Thoracic aorta (tissue), 2 donors: ENCODE data around the gene RTL10. TPM values are rescaled to one million over a fixed set of nuclear protein-coding genes. Genes with fewer than 3 reads are reported as not detected.

Source experiments
- ATAC-seq: fragments of 150-250 bp; one replicate; pipeline ENCODE4 v1.8.0; 2017; ENCODE audit warnings: low read depth; ENCODE audit not compliant: insufficient number of reproducible peaks, low FRiP score
- DNase-seq: peaks from one replicate; pipeline ENCODE4 v3.0.0-alpha.2; 2020; ENCODE audit warnings: low spot score
- H3K27ac ChIP-seq, 2 donors: fragments of 200-600 bp; sonication (generic); 1 replicate in 1 of 2; 2 replicates in 1 of 2; pipeline ENCODE4 v1.5.1; 2016; ENCODE audit warnings: mild to moderate bottlenecking in 2 of 2, moderate library complexity in 2 of 2
- H3K27me3 ChIP-seq: fragments of 200-600 bp; sonication (generic); replicated peaks from 2 replicates; pipeline ENCODE4 v1.6.0; 2016; ENCODE audit warnings: mild to moderate bottlenecking; ENCODE audit not compliant: insufficient read depth
- H3K36me3 ChIP-seq: fragments of 200-600 bp; sonication (generic); one replicate; pipeline ENCODE4 v1.5.1; 2016
- H3K4me1 ChIP-seq, 2 donors: fragments of 200-600 bp; sonication (generic); 1 replicate in 1 of 2; 2 replicates in 1 of 2; pipeline versions ENCODE4 v1.5.1 to v1.6.0; 2016; ENCODE audit warnings: low read depth in 2 of 2, mild to moderate bottlenecking in 1 of 2; ENCODE audit not compliant: control insufficient read depth in 1 of 2
- H3K4me3 ChIP-seq: fragments of 200-600 bp; sonication (generic); 2 replicates; pipeline ENCODE4 v1.5.1; 2016; ENCODE audit warnings: mild to moderate bottlenecking
- H3K9me3 ChIP-seq: fragments of 200-600 bp; sonication (generic); 2 replicates; pipeline ENCODE4 v1.5.1; 2016
- CTCF ChIP-seq: fragments of 200-600 bp; sonication (generic); IDR thresholded peaks from one replicate; pipeline ENCODE4 v1.5.1; 2019; ENCODE audit warnings: antibody characterized with exemption
- total RNA-seq, 2 donors: library from RNA; depleted of rRNA; stranded (reverse); fragments of >200 nt; gene quantifications; one replicate each; pipeline versions ENCODE4 v1.1.0 to v1.2.3, GENCODE V29; 2016

RTL10 gene
- total RNA-seq, 2 donors from 2014 or later: 11.8 to 17.2 TPM

GRCh38 chr22:19805821-19806212, 48.9 kb downstream of the RTL10 start:
- Histone ChIP-seq H3K4me1 (peaks cover 0 to 19% of the 10 kb centered on the region in 2 donors), H3K9me3 (no peaks in the 10 kb centered on the region), H3K27me3 (no peaks in the 10 kb centered on the region), H3K36me3 (no peaks in the 10 kb centered on the region), H3K27ac (no peak overlapping the region), H3K4me3 (no peak overlapping the region)
- TF ChIP-seq CTCF: no peak
- ATAC-seq (no peak), DNase-seq (no peak)

Other genes with a start within 250 kb of the RTL10 start
- gene SEPTIN5, start 140.4 kb downstream of the RTL10 start, total RNA-seq: 100 to 1,000 TPM in 1 of 2 donors, 10 to 100 TPM in 1; 47.7 to 147 TPM
- 10 to 100 TPM; 13.1 to 30.3 TPM for gene GP1BB, start 131.3 kb downstream of the RTL10 start, total RNA-seq
- 1 to 10 TPM; 2.7 to 8.0 TPM for gene TBX1, start 94.1 kb downstream of the RTL10 start, total RNA-seq
- gene GNB1L, start within 50 bp of the RTL10 start, total RNA-seq: 1 to 10 TPM; 2.3 to 7.7 TPM
- gene COMT, start 86.9 kb upstream of the RTL10 start, total RNA-seq: 100 to 1,000 TPM; 230 to 300 TPM
- 10 to 100 TPM; 27.4 to 37.6 TPM for gene TXNRD2, start 86.9 kb upstream of the RTL10 start, total RNA-seq
- gene ARVCF, start 161.9 kb upstream of the RTL10 start, total RNA-seq: 100 to 1,000 TPM in 1 of 2 donors, 10 to 100 TPM in 1; 95.0 to 165 TPM
- 100 to 1,000 TPM in 1 of 2 donors, 10 to 100 TPM in 1; 48.7 to 109 TPM for gene TANGO2, start 166.2 kb upstream of the RTL10 start, total RNA-seq
- gene DGCR8, start 225.4 kb upstream of the RTL10 start, total RNA-seq: 10 to 100 TPM; 23.7 to 47.3 TPM